Measurements from ENCODE around the gene MRPS2. TPM values are rescaled to one million over a fixed set of nuclear protein-coding genes. Genes with fewer than 3 reads are reported as not detected.

Gene MRPS2
- total and polyA plus RNA-seq, 11 donors, result 34.1 to 95.2 (median 48.7) TPM

DNA sequence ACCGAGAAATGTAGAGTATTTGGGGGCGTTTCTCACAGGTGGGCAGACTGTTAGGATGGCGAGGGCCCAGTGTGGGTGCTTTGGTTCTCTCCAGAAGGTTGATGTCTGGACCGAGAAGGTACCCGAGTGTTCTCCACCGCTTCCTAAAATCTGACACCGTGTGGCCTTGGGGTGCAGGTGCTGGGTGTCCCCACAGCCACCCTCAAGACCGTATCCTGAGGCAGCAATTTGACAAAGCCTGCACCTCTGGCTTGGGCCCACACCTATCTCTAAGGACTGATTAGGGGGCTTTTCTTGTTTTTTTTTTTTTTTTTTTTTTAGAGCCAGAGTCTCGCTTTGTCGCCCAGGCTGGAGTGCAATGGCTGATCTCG is 19.6 kb upstream of the MRPS2 start:
- Histone ChIP-seq H3K4me1 (peaks cover 0 to 27% (median 14%) of the 10 kb centered on the region in 12 donors), H3K27me3 (no peaks in the 10 kb centered on the region), H3K27ac (peak overlapping the region in 1 of 12 donors; percentile 84), H3K9me3 (no peaks in the 10 kb centered on the region), H3K36me3 (peaks cover 0 to 24% (median 20%) of the 10 kb centered on the region in 9 donors), H3K4me3 (peak overlapping the region; percentile 59 to 96 (median 75))
- peak in 1 of 4 donors; percentile 2 for ATAC-seq
- no peak for DNase-seq
- intact Hi-C loops (cut with DNase I), result no loop called here
- TF ChIP-seq, protein P1, sequence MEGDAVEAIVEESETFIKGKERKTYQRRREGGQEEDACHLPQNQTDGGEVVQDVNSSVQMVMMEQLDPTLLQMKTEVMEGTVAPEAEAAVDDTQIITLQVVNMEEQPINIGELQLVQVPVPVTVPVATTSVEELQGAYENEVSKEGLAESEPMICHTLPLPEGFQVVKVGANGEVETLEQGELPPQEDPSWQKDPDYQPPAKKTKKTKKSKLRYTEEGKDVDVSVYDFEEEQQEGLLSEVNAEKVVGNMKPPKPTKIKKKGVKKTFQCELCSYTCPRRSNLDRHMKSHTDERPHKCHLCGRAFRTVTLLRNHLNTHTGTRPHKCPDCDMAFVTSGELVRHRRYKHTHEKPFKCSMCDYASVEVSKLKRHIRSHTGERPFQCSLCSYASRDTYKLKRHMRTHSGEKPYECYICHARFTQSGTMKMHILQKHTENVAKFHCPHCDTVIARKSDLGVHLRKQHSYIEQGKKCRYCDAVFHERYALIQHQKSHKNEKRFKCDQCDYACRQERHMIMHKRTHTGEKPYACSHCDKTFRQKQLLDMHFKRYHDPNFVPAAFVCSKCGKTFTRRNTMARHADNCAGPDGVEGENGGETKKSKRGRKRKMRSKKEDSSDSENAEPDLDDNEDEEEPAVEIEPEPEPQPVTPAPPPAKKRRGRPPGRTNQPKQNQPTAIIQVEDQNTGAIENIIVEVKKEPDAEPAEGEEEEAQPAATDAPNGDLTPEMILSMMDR (IDR thresholded peaks at IDR 0.05), result no peak
- no peak for TF ChIP-seq POLR2A (IDR thresholded peaks at IDR 0.05)
- 48 to 58% (median 49%) methylated on average over 11 of the region's 11 CpGs for WGBS, 4 donors

DNA sequence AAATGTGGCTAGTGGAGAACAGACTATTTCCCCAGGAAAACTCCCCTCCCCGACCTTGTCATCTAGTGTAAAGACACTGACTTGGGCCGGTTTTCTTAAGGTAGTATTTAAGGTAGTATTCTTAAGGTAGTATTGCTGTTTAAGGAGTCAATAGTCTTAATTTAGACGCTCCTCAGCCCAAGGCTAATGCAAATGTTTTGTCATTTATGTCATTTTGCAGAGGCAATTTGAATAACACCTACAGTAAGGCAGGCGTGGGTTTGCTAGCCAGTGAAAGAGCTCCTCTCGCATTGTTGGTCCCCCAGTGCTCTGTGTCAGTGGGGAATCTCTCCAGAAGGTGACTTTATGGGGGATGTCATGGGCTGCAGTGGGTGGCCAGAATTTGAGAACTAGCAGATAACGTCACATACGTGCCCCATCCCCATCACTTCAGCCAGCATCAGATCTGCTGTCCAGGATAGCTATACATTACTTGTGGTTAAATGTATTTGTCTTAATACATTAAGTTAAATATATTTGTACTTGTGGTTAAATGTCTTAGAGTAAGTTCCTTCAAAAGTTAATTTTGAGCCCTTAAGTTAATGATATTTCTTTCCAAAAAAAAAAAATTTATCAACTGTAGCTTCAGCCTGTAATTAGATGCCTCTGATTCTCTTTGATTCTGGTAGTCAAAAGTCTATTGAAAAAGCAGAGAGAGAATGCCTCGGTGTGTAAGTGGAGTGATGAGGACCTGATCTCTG is 18.3 kb upstream of the MRPS2 start:
- 71 to 76% (median 74%) methylated on average over 8 of the region's 8 CpGs for whole genome bisulfite sequencing, 4 donors

DNA sequence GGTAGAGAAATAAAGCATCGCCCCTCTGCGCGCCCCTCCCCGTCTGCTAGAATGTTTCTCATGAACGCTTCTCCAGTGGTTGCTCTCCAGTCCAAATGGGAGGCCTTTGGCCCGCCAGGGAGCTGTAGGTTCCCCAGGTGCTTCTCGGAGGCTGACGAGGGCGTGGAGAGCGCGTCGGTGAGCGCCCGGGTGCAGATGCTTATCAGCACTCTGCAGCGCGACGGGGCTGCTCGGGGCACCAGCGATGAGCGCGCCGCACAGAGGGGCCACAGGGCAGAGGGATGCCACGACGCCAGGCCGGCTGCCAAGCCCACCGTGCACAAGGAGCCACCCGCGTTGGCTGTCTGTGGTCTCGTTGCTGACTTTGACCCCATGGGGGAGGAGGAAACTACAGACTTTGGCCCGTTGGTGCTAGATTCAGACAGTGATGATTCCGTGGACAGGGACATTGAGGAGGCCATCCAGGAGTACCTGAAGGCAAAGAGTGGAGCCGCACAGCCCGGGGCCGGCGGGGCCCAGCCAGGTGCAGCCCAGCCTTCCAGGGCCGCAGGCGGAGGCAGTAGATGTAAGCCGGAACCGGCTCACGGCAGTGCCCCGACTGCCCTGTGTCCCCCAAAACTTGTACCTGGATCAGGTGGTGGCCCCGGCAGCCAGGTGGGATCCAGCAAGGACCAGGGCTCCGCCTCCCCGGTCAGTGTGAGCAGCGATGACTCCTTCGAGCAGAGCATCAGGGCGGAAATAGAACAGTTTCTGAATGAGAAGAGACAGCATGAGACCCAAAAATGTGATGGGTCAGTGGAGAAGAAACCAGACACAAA is 15.8 kb upstream of the MRPS2 start:
- no peak overlapping the region for H3K27ac ChIP-seq
- H3K9me3 ChIP-seq, result no peaks in the 10 kb centered on the region
- intact Hi-C loops (cut with DNase I), result no loop called here
- peak in 1 of 5 donors; percentile 57 for DNase-seq
- 95 to 97% (median 96%) methylated on average over 41 to 47 of the region's 47 CpGs for WGBS, 4 donors
- no peak overlapping the region for H3K4me3 ChIP-seq
- TF ChIP-seq, protein P1 (IDR thresholded peaks at IDR 0.05), result no peak
- TF ChIP-seq POLR2A (IDR thresholded peaks at IDR 0.05), result no peak
- ATAC-seq, result no peak
- H3K4me1 ChIP-seq, result peaks cover 0 to 17% (median 9%) of the 10 kb centered on the region in 12 donors
- no peaks in the 10 kb centered on the region for H3K27me3 ChIP-seq
- H3K36me3 ChIP-seq, result peaks cover 0 to 55% (median 47%) of the 10 kb centered on the region in 9 donors

More for the DNA sequence above, 18.3 kb upstream of the MRPS2 start:
- Histone ChIP-seq H3K4me3 (no peak overlapping the region), H3K27me3 (no peaks in the 10 kb centered on the region), H3K9me3 (no peaks in the 10 kb centered on the region), H3K27ac (no peak overlapping the region), H3K4me1 (peaks cover 0 to 27% (median 14%) of the 10 kb centered on the region in 12 donors), H3K36me3 (peaks cover 0 to 36% (median 29%) of the 10 kb centered on the region in 9 donors)
- intact Hi-C loops (cut with DNase I), result no loop called here
- TF ChIP-seq POLR2A (IDR thresholded peaks at IDR 0.05), result no peak
- TF ChIP-seq, protein P1 (IDR thresholded peaks at IDR 0.05), result no peak
- ATAC-seq (no peak), DNase-seq (peak in 1 of 5 donors; percentile 0)

DNA sequence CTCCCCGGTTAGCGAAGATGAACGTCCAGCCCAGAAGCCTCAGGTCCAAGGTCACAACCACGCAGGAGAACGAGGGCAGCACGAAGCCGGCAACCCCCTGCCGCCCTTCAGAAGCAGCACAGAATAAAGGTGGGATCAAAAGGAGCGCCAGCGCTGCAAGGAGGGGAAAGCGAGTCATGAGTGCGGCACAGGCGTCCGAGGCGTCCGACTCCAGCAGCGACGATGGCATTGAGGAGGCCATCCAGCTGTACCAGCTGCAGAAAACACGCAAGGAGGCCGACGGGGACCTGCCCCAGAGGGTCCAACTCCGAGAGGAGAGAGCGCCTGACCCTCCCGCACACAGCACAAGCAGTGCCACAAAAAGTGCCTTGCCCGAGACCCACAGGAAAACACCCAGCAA is 15.1 kb upstream of the MRPS2 start:
- 93 to 97% (median 96%) methylated on average over 25 of the region's 25 CpGs for WGBS, 4 donors
- Histone ChIP-seq H3K4me1 (peaks cover 0 to 16% (median 9%) of the 10 kb centered on the region in 12 donors), H3K27me3 (no peaks in the 10 kb centered on the region), H3K9me3 (no peaks in the 10 kb centered on the region), H3K27ac (no peak overlapping the region), H3K4me3 (no peak overlapping the region), H3K36me3 (peaks cover 0 to 55% (median 47%) of the 10 kb centered on the region in 9 donors)
- intact Hi-C loops (cut with DNase I), result no loop called here
- peak in 1 of 5 donors; percentile 25 for DNase-seq
- no peak for ATAC-seq
- TF ChIP-seq POLR2A (IDR thresholded peaks at IDR 0.05), result no peak
- TF ChIP-seq, protein P1 (IDR thresholded peaks at IDR 0.05), result no peak

All from heart left ventricle (tissue), 16 donors.